ENCODE results near the gene EFTUD2.

Gene EFTUD2

DNA sequence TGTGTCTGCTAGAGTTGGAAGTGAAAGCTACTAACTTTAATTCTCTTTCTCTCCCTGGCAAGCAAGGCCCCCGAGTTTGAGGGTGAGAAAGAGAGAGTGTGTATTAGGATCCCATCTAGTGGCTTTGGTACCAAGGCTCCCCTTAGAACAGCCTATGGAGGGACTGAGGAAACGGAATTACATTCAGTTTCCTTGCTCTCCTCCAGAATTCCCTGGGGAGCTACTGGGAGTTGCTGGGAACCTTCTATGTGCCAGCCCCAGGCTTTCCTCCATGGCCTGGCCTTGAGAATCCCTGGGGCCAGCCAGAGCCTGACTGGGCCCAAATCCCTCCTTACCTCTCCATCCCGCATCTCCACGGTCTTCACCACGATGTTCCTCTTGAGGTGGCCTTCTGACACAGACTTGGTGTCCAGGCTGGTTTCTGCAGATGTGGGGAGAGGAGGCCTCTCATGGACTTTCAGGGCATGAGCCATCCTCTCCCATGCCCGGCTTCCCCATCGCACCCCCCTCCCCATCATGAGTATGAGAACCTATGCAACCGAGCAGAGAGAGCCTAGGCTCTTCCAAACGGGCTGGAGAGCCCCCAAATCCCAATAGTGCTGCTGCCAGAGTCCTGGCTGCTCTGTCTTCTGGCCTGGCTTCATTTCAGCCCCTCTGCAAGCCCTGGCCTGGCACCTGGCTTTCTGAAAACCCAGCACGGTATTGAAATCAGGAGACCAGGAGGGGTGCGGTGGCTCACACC lies 8.7 kb upstream of the EFTUD2 start:
- TF ChIP-seq, protein P1, sequence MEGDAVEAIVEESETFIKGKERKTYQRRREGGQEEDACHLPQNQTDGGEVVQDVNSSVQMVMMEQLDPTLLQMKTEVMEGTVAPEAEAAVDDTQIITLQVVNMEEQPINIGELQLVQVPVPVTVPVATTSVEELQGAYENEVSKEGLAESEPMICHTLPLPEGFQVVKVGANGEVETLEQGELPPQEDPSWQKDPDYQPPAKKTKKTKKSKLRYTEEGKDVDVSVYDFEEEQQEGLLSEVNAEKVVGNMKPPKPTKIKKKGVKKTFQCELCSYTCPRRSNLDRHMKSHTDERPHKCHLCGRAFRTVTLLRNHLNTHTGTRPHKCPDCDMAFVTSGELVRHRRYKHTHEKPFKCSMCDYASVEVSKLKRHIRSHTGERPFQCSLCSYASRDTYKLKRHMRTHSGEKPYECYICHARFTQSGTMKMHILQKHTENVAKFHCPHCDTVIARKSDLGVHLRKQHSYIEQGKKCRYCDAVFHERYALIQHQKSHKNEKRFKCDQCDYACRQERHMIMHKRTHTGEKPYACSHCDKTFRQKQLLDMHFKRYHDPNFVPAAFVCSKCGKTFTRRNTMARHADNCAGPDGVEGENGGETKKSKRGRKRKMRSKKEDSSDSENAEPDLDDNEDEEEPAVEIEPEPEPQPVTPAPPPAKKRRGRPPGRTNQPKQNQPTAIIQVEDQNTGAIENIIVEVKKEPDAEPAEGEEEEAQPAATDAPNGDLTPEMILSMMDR (IDR thresholded peaks at IDR 0.05; ENCODE audit: low read depth, low read length), result no peak

GRCh38 chr17:44906763-44907728 lies 7.8 kb upstream of the EFTUD2 start:
- TF ChIP-seq, protein P1 (IDR thresholded peaks at IDR 0.05; ENCODE audit: low read depth, low read length), result no peak
- H3K4me3 ChIP-seq (ENCODE audit: low read depth, low read length), result no peak overlapping the region

More for the DNA sequence above, 8.7 kb upstream of the EFTUD2 start:
- H3K4me3 ChIP-seq (ENCODE audit: low read depth, low read length), result no peak overlapping the region

DNA sequence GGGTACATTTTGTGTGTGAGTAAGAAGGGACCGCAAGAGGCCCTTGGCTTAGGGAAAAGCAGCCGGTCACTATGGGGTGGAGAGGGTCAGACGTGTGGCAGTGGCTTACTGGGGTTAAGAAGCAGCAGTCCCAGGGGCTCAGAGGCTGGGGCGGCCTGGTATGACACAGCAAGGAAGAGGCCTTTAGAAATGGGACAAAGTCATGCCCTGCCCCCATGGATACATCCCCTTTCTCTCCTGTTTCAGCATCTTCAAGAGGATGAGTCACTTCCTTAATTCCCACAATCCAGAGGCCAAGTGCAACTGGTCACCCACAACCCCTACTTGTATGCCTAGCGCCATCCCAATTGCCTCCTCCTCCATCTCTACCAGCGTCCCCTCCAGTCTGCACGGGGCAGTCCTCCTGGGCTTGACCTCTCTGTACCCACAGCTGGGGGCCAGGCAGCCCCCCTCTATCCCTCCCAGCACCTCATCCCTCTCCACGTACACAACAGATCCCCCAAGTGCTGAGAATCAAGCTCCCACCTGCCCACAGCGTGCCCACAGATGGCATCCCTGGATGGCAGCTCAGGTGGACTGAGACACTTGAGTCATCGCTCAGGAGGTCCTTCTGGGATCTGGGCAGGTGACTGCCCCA lies 6.9 kb upstream of the EFTUD2 start:
- TF ChIP-seq, protein P1 (IDR thresholded peaks at IDR 0.05; ENCODE audit: low read depth, low read length), result no peak
- H3K4me3 ChIP-seq (ENCODE audit: low read depth, low read length), result no peak overlapping the region

- no peak overlapping the region for H3K4me3 ChIP-seq (ENCODE audit: low read depth, low read length)
Measured at GRCh38 chr17:44905006-44906000, 6.1 kb upstream of the EFTUD2 start.

DNA sequence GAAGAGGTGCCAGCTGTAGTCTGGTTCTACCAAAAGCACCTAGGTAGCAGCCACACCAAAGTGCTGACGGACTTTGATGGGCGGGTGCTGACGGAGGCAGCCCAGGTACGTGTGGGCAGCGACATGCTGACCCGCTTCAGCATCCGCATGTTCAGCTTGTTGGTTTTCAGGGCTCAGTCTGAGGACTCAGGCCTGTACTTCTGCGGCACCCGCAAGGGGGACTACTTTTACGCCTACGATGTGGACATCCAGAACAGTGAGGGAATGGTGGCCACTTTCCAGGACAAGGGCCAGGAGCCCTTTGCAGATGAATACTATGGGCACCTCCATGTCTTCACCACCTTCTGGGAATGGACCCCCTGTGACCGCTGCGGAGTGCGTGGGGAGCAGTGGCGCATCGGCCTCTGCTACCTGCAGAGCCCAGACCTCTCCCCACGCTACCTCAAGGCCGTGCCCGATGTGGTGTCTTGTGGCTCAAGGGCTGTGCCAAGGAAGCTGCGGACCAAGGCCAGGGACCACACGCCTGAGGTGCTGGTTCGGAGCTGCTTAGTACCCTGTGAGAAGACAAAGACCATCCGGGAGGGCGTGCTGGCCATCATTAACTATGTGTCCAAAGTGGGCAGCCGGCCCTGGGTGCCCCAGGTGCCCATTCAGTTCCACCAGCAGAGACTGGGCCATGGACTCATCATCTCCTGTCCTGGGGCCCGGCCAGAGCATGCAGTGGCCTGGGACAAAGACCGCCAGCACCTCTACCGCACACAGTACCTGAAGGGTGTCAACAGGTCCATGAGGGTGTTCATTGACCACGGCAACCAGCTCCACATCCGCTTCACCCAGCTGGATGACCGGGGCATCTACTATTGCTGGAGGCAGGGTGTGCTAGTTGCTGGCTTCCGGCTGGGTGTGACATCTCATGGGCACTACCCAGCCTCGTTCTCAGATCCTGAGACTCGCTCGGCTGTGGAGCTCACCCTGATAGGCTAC lies 5.0 kb upstream of the EFTUD2 start:
- TF ChIP-seq, protein P1 (IDR thresholded peaks at IDR 0.05; ENCODE audit: low read depth, low read length), result no peak
- H3K4me3 ChIP-seq (ENCODE audit: low read depth, low read length), result no peak overlapping the region

More at GRCh38 chr17:44905006-44906000, 6.1 kb upstream of the EFTUD2 start:
- TF ChIP-seq, protein P1 (IDR thresholded peaks at IDR 0.05; ENCODE audit: low read depth, low read length), result no peak

Data from WI38 (cell line).